SH-SY5Y (cell line): Measurements from ENCODE around the gene SLC10A7.

ENCODE experiments used
- GATA2 ChIP-seq: IDR thresholded peaks from 2 replicates; pipeline ENCODE4 v1.6.1; 2011; ENCODE audit warnings: mild to moderate bottlenecking, low read depth, low read length
- GATA3 ChIP-seq: IDR thresholded peaks from 2 replicates; pipeline ENCODE4 v1.6.1; 2011; ENCODE audit warnings: low read depth, mild to moderate bottlenecking, low read length, moderate library complexity

DNA sequence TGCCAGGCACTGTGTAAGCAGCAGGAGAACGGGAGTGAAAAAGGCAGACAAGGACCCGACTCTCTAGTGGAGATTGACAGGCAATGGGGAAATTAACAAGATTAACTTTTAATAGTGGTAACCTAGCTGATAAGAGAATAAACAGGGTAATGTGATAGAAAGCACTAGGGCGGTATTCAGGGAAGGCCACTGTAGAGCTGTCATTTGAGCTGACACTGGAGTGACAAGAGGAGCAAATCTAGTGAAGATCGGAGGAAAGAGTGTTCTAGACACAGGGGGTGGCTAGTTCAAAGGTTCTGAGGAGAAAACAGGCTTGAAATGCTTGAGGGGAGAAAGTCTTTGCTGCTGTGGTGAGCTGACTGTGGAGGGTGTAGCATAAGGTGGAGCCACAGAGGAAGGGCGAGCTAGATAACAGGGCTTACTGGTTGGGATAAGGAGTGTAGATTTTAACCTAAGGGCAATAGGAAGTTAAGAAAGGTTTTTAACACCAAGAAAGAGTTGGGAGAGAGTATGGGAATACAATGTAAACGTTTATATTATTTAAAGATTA is 122.8 kb downstream of the SLC10A7 start:
- TF ChIP-seq GATA2 (no peak), GATA3 (no peak)
